Upper lobe of left lung (tissue), 6 donors: ENCODE data around the gene BTBD9. TPM values are rescaled to one million over a fixed set of nuclear protein-coding genes. Genes with fewer than 3 reads are reported as not detected.
A peak's percentile ranks its signal among the peaks of the same experiment; 100 is the strongest.

ENCODE experiments used
- ATAC-seq, 2 donors: fragments of 200-7000 bp; cut with Tn5 transposase; one replicate each; pipeline ENCODE4 v1.9.1; 2022; ENCODE audit warnings: mild to moderate bottlenecking in 2 of 2, moderate library complexity in 2 of 2; ENCODE audit not compliant: low FRiP score in 2 of 2
- DNase-seq, 2 donors: peaks; one replicate each; pipeline ENCODE4 v3.0.0-alpha.2; 2019 to 2020
- H3K27ac ChIP-seq, 4 donors: fragments of 200-600 bp; sonication (generic); one replicate each; pipeline ENCODE4 v1.5.1; 2016 to 2019
- H3K27me3 ChIP-seq, 4 donors: fragments of 200-600 bp; sonication (generic); one replicate each; pipeline ENCODE4 v1.5.1; 2017 to 2019
- H3K36me3 ChIP-seq, 4 donors: fragments of 200-600 bp; sonication (generic); one replicate each; pipeline ENCODE4 v1.5.1; 2016 to 2019
- H3K4me1 ChIP-seq, 4 donors: fragments of 200-600 bp; sonication (generic); one replicate each; pipeline ENCODE4 v1.5.1; 2018 to 2019
- H3K4me3 ChIP-seq, 4 donors: fragments of 200-600 bp; sonication (generic); one replicate each; pipeline ENCODE4 v1.5.1; 2017 to 2019; ENCODE audit warnings: mild to moderate bottlenecking in 2 of 4, moderate library complexity in 1 of 4
- H3K9me3 ChIP-seq, 4 donors: fragments of 200-600 bp; sonication (generic); one replicate each; pipeline ENCODE4 v1.5.1; 2018 to 2019
- CTCF ChIP-seq, 6 experiments: fragments of 450-650 bp in 4 of 6; fragments of 200-600 bp in 2 of 6; sonication (generic) in 2 of 6; IDR thresholded peaks; one replicate each; pipeline ENCODE4 v1.5.1; 2016 to 2019; ENCODE audit warnings: antibody characterized with exemption in 6 of 6
- EP300 ChIP-seq, 4 donors: sonication (generic); formaldehyde crosslinking; IDR thresholded peaks; one replicate each; pipeline ENCODE4 v1.5.1; 2017; ENCODE audit warnings: antibody characterized with exemption in 4 of 4, control low read depth in 2 of 4
- POLR2A ChIP-seq, 4 donors: fragments of 450-650 bp; IDR thresholded peaks; one replicate each; pipeline ENCODE4 v1.5.1; 2016 to 2017; ENCODE audit warnings: antibody characterized with exemption in 4 of 4, mild to moderate bottlenecking in 2 of 4
- POLR2AphosphoS5 ChIP-seq, 2 donors: sonication (generic); formaldehyde crosslinking; IDR thresholded peaks; one replicate each; pipeline ENCODE4 v1.5.1; 2017; ENCODE audit warnings: antibody characterized with exemption in 2 of 2
- WGBS, 2 donors: methylation state at CpG; one replicate each; pipeline ENCODE4 v1.1.5; 2017 to 2018; 5-methylcytosine and 5-hydroxymethylcytosine counted together
- total RNA-seq, 6 donors: library from RNA; depleted of rRNA in 4 of 6; stranded (reverse); fragments of >200 nt in 4 of 6; gene quantifications; one replicate each; pipeline versions ENCODE4 v1.1.0 to v1.2.1, GENCODE V29; 2016 to 2021
- donor health status: DM: no; HTN: no; CAD: no; lungs with moderate emphysema.
- donor health status: DM: no; HTN: yes; CAD: no; lungs with severe emphysema.

The BTBD9 gene
- total RNA-seq, 6 donors from 2014 or later: 18.2 to 60.8 (median 44.9) TPM

DNA sequence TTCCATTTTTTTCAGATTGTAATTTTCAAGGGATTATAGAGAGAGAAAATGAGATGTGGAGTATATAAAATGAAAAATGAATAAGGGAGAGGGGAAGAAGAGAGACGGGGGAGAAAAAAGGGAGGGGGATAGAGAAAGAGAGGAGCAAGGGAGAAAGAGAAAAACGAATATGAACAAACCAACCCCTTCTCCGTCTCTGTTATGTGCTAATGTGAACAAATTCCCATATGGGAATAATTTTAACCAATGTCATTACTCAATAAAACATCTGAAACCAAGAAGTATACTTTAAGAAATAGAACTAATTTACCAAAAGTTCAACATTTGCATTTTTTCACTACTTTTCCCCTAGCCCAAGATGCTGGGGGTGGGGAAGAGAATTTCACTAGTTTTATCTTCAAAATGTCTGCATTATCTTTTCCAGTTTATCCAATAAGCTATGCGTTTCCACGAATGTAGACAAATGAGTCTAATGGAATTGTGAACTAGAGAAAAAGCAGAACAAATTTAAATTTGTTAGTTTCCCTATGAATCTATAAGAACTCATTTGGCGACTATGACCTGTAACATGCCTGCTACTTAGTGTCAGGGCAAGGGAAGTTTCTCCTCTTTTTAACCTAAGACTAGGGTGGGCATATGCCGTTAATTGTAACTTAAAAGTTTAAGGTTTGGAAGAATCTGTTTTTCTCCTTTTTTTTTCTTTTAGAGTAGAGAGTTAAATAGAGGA is 286.3 kb downstream of the BTBD9 start:
- DNase-seq (no peak), ATAC-seq (no peak)
- 82 to 89% methylated on average over 7 of the region's 7 CpGs for WGBS, 2 donors
- TF ChIP-seq EP300 (IDR thresholded peaks at IDR 0.05) (no peak), CTCF (IDR thresholded peaks at IDR 0.05) (no peak), POLR2A (IDR thresholded peaks at IDR 0.05) (no peak), POLR2AphosphoS5 (IDR thresholded peaks at IDR 0.05) (no peak)
- no peaks in the 10 kb centered on the region for H3K27me3 ChIP-seq
- H3K9me3 ChIP-seq: no peaks in the 10 kb centered on the region
- no peak overlapping the region for H3K27ac ChIP-seq
- H3K36me3 ChIP-seq: no peaks in the 10 kb centered on the region
- H3K4me1 ChIP-seq: peaks cover 0 to 3% (median 1%) of the 10 kb centered on the region in 4 donors
- H3K4me3 ChIP-seq: no peak overlapping the region

GRCh38 chr6:38352636-38353035 is 287.1 kb downstream of the BTBD9 start:
- TF ChIP-seq POLR2A (IDR thresholded peaks at IDR 0.05) (no peak), POLR2AphosphoS5 (IDR thresholded peaks at IDR 0.05) (no peak), CTCF (IDR thresholded peaks at IDR 0.05) (no peak)
- Histone ChIP-seq H3K4me1 (peaks cover 0 to 3% (median 1%) of the 10 kb centered on the region in 4 donors), H3K4me3 (no peak overlapping the region), H3K36me3 (no peaks in the 10 kb centered on the region), H3K27ac (no peak overlapping the region), H3K27me3 (no peaks in the 10 kb centered on the region), H3K9me3 (no peaks in the 10 kb centered on the region)
- ATAC-seq (no peak), DNase-seq (no peak)
- 97 to 100% methylated on average over 1 of the region's 1 CpG for WGBS, 2 donors

DNA sequence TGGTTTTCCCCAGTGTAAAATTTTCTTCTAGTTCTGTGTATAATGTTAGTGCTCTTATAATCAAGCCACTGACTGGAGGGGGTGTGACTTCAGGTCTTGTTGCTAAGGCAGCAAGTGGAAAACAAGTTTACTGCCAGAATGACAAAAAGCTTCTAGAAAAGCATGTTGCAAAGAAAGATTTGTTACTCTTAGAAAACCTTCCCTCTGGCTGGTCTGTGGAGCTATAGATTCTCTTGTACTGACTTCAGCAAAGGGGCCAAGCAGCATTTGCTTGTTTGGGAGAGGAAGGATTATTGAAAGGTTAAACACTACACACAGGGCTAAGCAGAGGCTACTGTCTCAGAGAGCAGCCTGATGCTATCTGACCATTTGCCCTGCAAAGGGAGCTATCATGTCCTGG is 288.8 kb downstream of the BTBD9 start:
- no peak overlapping the region for H3K4me3 ChIP-seq
- ATAC-seq (peak; percentile 46 to 76), DNase-seq (no peak)
- TF ChIP-seq POLR2AphosphoS5 (IDR thresholded peaks at IDR 0.05) (no peak), POLR2A (IDR thresholded peaks at IDR 0.05) (no peak), EP300 (IDR thresholded peaks at IDR 0.05) (no peak), CTCF (IDR thresholded peaks at IDR 0.05) (no peak)
- no peak overlapping the region for H3K27ac ChIP-seq
- no peaks in the 10 kb centered on the region for H3K9me3 ChIP-seq
- peaks cover 0 to 3% (median 1%) of the 10 kb centered on the region in 4 donors for H3K4me1 ChIP-seq
- no peaks in the 10 kb centered on the region for H3K36me3 ChIP-seq
- no peaks in the 10 kb centered on the region for H3K27me3 ChIP-seq

GRCh38 chr6:38350220-38350619 is 289.5 kb downstream of the BTBD9 start:
- Histone ChIP-seq H3K36me3 (no peaks in the 10 kb centered on the region), H3K4me3 (no peak overlapping the region), H3K4me1 (peaks cover 0 to 3% (median 1%) of the 10 kb centered on the region in 4 donors), H3K9me3 (no peaks in the 10 kb centered on the region), H3K27me3 (no peaks in the 10 kb centered on the region), H3K27ac (no peak overlapping the region)
- WGBS, 2 donors: 87 to 92% methylated on average over 4 of the region's 4 CpGs
- ATAC-seq: no peak
- TF ChIP-seq POLR2AphosphoS5 (IDR thresholded peaks at IDR 0.05) (no peak), POLR2A (IDR thresholded peaks at IDR 0.05) (no peak), CTCF (IDR thresholded peaks at IDR 0.05) (no peak)
- no peak for DNase-seq

- TF ChIP-seq POLR2AphosphoS5 (IDR thresholded peaks at IDR 0.05): no peak
- no peak for TF ChIP-seq POLR2A (IDR thresholded peaks at IDR 0.05)
- TF ChIP-seq CTCF (IDR thresholded peaks at IDR 0.05): no peak
- H3K9me3 ChIP-seq: no peaks in the 10 kb centered on the region
- H3K27me3 ChIP-seq: no peaks in the 10 kb centered on the region
- no peak for ATAC-seq
- no peak overlapping the region for H3K27ac ChIP-seq
- H3K4me1 ChIP-seq: peaks cover 0 to 3% (median 1%) of the 10 kb centered on the region in 4 donors
- WGBS, 2 donors: 92 to 94% methylated on average over 3 of the region's 3 CpGs
- H3K36me3 ChIP-seq: no peaks in the 10 kb centered on the region
- H3K4me3 ChIP-seq: no peak overlapping the region
- no peak for DNase-seq
Observed at GRCh38 chr6:38349795-38350194, 289.9 kb downstream of the BTBD9 start.
